NCI-H345 treated with DMSO at 0.1 percent for 48 hours (cell line): ENCODE results near the gene ISCA1.

Source experiments
- DNase-seq: peaks from one replicate; lab custom pipeline; 2025; ENCODE audit not compliant: unreplicated experiment; lab: John Stamatoyannopoulos, UW

The ISCA1 gene

DNA sequence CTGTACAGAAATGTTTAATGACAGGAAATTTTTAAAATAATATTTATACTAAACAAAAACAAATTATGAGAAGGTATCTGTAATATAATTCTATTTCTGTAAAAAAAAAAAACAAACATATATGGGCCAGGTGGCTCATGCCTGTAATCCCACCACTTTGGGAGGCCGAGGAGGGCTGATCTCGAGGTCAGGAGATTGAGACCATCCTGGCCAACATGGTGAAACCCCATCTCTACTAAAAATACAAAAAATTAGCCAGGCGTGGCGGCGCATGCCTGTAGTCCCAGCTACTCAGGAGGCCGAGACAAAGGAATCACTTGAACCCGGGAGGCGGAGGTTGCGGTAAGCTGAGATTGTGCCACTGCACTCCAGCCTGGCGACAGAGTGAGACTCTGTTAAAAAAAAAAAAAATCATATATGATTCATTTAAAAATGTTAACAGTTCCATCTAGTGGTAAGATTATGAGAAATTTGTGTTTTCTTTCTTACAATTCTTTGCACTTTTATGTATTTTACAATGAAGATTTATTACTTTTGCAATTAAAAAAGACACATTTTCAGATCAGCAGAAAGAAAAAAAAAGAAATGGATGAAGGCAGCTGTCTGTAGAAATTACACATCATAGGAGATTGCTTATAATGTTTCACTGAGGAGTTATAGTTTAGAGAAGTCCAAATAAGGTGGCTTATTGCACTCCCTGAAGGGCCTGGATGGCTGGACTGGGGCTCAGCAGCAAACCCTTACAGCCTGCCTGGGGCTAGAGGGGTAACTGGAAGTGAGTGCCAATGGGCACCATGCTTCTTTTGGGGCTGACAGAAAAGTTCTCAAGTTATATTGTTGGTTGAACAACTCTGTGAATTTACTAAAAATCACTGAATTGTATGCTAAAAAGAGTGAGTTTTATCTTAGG, 43.2 kb downstream of the ISCA1 start:
- DNase-seq: no peak

DNA sequence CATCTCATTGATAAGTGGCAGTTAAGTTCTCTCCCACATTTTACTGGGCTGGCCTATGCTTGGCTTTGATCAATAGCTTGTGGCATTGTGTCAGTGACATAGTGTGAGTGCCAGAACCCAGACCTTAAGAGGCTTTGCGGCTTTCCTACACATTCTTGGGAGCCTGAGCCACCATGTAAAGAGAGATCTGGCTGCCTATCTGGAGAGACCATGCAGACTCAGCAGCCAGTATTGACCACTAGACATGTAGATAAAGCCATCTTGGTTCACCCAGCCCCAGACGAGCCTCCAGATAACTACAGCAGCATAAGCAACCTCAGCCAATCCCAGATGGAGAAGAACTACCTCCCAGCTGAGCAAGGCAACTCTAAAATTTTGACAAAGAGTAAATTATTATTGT, 51.5 kb downstream of the ISCA1 start:
- no peak for DNase-seq

DNA sequence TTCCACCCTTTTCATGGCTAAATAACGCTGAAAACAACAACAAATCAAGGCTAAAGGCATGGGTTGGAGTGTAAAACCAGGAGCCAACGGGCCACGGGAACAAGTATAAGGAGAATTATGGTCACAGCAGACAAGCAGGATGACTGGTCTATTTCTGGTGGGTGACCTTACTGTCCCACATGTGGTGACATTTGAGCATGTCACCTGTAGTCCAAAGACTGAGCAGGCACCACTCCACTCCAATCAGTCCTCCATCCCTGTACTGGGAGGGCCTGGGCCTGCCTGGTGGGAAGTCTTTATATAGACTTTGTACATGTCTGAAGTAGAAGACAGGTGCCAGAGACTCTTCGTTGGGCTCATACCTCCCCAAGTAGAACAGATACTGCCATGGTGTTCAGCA, 59.7 kb downstream of the ISCA1 start:
- no peak for DNase-seq

DNA sequence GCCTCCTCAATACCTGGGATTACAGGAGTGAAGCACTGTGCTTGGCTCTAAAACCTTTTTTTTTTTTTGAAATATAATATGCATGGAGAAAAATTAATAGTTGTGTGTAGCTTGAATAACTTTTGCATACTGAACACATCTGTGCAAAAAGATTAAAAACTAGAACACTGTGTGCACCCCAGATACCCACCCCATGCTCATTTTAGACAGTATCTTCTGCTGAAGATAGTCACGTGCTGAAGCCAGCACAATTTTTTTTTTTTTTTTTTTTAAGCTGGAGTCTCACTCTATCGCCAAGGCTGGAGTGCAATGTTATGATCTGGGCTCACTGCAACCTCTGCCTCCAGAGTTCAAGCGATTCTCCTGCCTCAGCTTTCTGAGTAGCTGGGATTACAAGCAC, 62.7 kb downstream of the ISCA1 start:
- no peak for DNase-seq

DNA sequence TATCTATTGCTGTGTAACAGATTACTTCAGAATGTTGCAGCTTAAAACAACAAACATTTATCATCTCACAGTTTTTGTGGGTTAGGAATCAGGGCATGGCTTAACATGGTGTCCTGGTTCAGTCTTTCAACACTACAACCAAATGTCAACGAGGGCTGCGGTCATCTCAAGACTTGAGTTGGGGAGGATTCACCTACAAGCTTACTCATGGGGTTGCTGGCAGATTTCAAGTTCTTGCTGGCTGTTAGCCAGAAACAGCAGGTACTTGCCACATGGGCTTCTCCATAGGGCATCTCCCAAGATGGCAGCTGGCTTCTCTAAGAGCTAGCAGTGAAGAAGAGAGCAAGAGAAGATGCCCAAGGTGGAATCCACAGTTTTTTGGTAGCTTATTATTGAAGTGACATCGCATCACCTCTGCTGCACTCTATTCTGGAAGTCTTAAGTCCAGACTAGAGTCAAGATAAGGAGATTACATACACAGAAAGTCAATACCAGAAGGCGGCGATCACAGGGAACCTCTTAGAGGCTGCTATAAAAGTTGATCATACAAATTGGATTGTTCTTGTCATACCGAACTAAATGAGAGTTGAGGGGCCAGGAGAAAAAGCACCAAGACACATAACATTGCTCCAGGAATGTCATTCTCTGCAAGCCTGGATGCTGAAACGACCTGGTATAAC, 65.1 kb downstream of the ISCA1 start:
- DNase-seq: no peak
